ENCODE measurements around the gene RBL2. TPM values are rescaled to one million over a fixed set of nuclear protein-coding genes. Genes with fewer than 3 reads are reported as not detected.
"Not testable (repeated sequence)": the region's sequence is repeated elsewhere in the genome, so short reads cannot be mapped to it uniquely, and the experiment has no call there.

Gene RBL2
- total RNA-seq, 1 donor from 2014 or later: 99.5 TPM

GRCh38 chr16:53509906-53510703 lies 75.8 kb downstream of the RBL2 start:
- DNase-seq: peak; percentile 38
- no peaks in the 10 kb centered on the region for H3K27me3 Mint-ChIP-seq
- H3K9me3 Mint-ChIP-seq: peaks cover 3% of the 10 kb centered on the region
- peaks cover 13% of the 10 kb centered on the region for H3K4me1 Mint-ChIP-seq
- ChIA-PET CTCF (interaction anchor here (1.1 to 2.1 kb wide), 6 partner anchors 9 to 1318 kb away, joined by 3 to 7 read pairs (median 4); no protein-coding TSS in a partner anchor), POLR2A (no interaction called here)
- TF ChIP-seq, protein P1, sequence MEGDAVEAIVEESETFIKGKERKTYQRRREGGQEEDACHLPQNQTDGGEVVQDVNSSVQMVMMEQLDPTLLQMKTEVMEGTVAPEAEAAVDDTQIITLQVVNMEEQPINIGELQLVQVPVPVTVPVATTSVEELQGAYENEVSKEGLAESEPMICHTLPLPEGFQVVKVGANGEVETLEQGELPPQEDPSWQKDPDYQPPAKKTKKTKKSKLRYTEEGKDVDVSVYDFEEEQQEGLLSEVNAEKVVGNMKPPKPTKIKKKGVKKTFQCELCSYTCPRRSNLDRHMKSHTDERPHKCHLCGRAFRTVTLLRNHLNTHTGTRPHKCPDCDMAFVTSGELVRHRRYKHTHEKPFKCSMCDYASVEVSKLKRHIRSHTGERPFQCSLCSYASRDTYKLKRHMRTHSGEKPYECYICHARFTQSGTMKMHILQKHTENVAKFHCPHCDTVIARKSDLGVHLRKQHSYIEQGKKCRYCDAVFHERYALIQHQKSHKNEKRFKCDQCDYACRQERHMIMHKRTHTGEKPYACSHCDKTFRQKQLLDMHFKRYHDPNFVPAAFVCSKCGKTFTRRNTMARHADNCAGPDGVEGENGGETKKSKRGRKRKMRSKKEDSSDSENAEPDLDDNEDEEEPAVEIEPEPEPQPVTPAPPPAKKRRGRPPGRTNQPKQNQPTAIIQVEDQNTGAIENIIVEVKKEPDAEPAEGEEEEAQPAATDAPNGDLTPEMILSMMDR (IDR thresholded peaks at IDR 0.05): peak; percentile 92
- peak overlapping the region; percentile 69 for H3K4me3 Mint-ChIP-seq
- peak; percentile 81 for ATAC-seq (ENCODE audit: low read depth)
- no peak overlapping the region for H3K27ac Mint-ChIP-seq
- intact Hi-C loops (cut with micrococcal nuclease): loop anchor here (5.0 kb wide), 1 partner anchor 533 kb away; no protein-coding TSS in a partner anchor
- no peaks in the 10 kb centered on the region for H3K36me3 Mint-ChIP-seq (ENCODE audit: low read depth)

DNA sequence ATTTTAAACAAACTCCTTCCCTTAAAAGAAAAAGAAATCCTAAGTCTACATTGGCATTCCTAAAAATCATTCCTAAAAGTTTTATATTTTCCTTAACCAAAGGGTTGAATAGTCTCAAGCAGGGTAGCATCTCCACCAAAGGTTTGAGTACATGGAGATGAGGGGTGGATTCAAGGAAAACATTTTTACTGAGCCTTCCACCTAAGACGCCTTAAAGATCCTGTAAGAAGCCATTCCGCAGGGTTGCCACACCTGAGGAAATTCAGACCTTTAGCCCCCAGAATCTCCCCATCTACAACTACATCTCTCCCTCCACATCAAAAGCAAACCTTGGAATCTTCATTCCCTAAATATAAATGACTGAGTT lies 76.4 kb downstream of the RBL2 start:
- TF ChIP-seq, protein P1 (IDR thresholded peaks at IDR 0.05): no peak
- POLR2A ChIA-PET: no interaction called here
- DNase-seq (no peak), ATAC-seq (ENCODE audit: low read depth) (no peak)
- H3K9me3 Mint-ChIP-seq: peaks cover 3% of the 10 kb centered on the region
- no peaks in the 10 kb centered on the region for H3K36me3 Mint-ChIP-seq (ENCODE audit: low read depth)
- peaks cover 13% of the 10 kb centered on the region for H3K4me1 Mint-ChIP-seq
- peak overlapping the region; percentile 69 for H3K4me3 Mint-ChIP-seq
- CTCF ChIA-PET: interaction anchor here (1.2 to 2.1 kb wide), 2 partner anchors 8 to 1319 kb away, joined by 5 to 7 read pairs; no protein-coding TSS in a partner anchor
- intact Hi-C loops (cut with micrococcal nuclease): loop anchor here (5.0 kb wide), 1 partner anchor 533 kb away; no protein-coding TSS in a partner anchor
- no peaks in the 10 kb centered on the region for H3K27me3 Mint-ChIP-seq
- no peak overlapping the region for H3K27ac Mint-ChIP-seq

GRCh38 chr16:53511084-53511402 lies 76.8 kb downstream of the RBL2 start:
- DNase-seq (no peak), ATAC-seq (ENCODE audit: low read depth) (no peak)
- Mint-ChIP-seq H3K27me3 (no peaks in the 10 kb centered on the region), H3K4me3 (no peak overlapping the region), H3K27ac (no peak overlapping the region), H3K4me1 (peaks cover 15% of the 10 kb centered on the region), H3K36me3 (ENCODE audit: low read depth) (no peaks in the 10 kb centered on the region), H3K9me3 (peaks cover 3% of the 10 kb centered on the region)
- POLR2A ChIA-PET: no interaction called here
- CTCF ChIA-PET: interaction anchor here (0.8 kb wide), 1 partner anchor 1319 kb away, joined by 3 read pairs; no protein-coding TSS in a partner anchor
- intact Hi-C loops (cut with micrococcal nuclease): loop anchor here (5.0 kb wide), 1 partner anchor 534 kb away; no protein-coding TSS in a partner anchor
- TF ChIP-seq, protein P1 (IDR thresholded peaks at IDR 0.05): no peak

- DNase-seq (no peak), ATAC-seq (ENCODE audit: low read depth) (no peak)
- Mint-ChIP-seq H3K27me3 (no peaks in the 10 kb centered on the region), H3K4me3 (no peak overlapping the region), H3K4me1 (peaks cover 19% of the 10 kb centered on the region), H3K9me3 (peaks cover 3% of the 10 kb centered on the region), H3K27ac (no peak overlapping the region), H3K36me3 (ENCODE audit: low read depth) (no peaks in the 10 kb centered on the region)
- CTCF ChIA-PET: interaction anchor here (0.8 kb wide), 1 partner anchor 1319 kb away, joined by 3 read pairs; no protein-coding TSS in a partner anchor
- TF ChIP-seq, protein P1 (IDR thresholded peaks at IDR 0.05): no peak
- intact Hi-C loops (cut with micrococcal nuclease): loop anchor here (5.0 kb wide), 1 partner anchor 534 kb away; no protein-coding TSS in a partner anchor
- POLR2A ChIA-PET: no interaction called here
These were observed 77.4 kb downstream of the RBL2 start for GRCh38 chr16:53511403-53512280.

GRCh38 chr16:53512795-53513194 lies 78.5 kb downstream of the RBL2 start:
- CTCF ChIA-PET; H3K36me3 Mint-ChIP-seq (ENCODE audit: low read depth); H3K27ac Mint-ChIP-seq; H3K9me3 Mint-ChIP-seq; H3K27me3 Mint-ChIP-seq; DNase-seq; H3K4me3 Mint-ChIP-seq; ATAC-seq (ENCODE audit: low read depth): not testable (repeated sequence)
- peaks cover 31% of the 10 kb centered on the region for H3K4me1 Mint-ChIP-seq
- intact Hi-C loops (cut with micrococcal nuclease): loop anchor here (5.0 kb wide), 1 partner anchor 535 kb away; no protein-coding TSS in a partner anchor
- POLR2A ChIA-PET: interaction anchor here (1.5 kb wide), 1 partner anchor 9 kb away, joined by 4 read pairs; the partner anchor contains the start of gene AKTIP
